HuH-7 (cell line): ENCODE results near the gene RECQL5.
"Not testable (repeated sequence)": the region's sequence is repeated elsewhere in the genome, so short reads cannot be mapped to it uniquely, and the experiment has no call there.

Experiments
- DNase-seq: peaks from one replicate; pipeline ENCODE4 v3.0.0; 2011; ENCODE audit warnings: low spot score

RECQL5 gene

DNA sequence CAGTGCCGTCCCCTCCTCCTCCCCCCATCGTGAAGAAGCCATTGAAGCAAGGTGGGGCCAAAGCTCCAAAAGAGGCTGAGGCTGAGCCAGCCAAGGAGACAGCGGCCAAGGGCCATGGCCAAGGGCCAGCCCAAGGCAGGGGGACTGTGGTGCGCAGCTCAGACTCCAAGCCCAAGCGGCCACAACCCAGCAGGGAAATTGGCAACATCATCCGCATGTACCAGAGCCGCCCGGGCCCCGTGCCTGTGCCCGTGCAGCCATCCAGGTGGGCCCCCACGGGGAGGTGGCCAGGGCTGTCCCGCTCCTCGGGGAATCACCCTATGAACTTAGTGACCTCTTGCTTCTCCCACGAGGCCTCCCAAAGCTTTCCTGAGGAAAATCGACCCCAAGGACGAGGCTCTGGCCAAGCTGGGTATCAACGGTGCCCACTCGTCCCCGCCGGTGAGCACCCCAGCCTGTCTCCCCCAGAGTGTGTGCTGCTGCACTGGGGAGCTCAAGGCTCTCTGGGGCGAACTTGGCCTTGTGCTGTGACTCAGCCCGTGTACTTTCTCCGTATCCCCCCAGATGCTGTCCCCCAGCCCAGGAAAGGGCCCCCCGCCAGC is 50.3 kb downstream of the RECQL5 start:
- DNase-seq, result no peak

DNA sequence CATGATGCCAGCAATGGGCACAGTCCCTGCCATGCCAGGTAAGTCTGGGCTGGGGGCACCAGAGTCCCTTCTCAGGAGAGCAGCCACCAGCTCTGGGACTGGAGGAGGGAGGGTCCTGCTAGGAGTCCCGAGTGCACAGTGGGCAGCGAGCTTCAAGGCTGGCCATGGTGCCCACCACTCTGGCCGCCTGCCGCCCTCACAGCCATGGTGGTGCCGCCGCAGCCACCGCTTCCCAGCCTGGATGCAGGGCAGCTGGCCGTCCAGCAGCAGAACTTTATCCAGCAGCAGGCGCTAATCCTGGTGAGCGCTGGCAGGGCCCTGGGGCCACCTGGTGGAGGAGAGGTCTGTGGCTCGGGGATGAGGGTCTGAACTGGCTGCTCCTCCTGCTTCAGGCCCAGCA is 51.7 kb downstream of the RECQL5 start:
- peak; percentile 61 for DNase-seq

DNA sequence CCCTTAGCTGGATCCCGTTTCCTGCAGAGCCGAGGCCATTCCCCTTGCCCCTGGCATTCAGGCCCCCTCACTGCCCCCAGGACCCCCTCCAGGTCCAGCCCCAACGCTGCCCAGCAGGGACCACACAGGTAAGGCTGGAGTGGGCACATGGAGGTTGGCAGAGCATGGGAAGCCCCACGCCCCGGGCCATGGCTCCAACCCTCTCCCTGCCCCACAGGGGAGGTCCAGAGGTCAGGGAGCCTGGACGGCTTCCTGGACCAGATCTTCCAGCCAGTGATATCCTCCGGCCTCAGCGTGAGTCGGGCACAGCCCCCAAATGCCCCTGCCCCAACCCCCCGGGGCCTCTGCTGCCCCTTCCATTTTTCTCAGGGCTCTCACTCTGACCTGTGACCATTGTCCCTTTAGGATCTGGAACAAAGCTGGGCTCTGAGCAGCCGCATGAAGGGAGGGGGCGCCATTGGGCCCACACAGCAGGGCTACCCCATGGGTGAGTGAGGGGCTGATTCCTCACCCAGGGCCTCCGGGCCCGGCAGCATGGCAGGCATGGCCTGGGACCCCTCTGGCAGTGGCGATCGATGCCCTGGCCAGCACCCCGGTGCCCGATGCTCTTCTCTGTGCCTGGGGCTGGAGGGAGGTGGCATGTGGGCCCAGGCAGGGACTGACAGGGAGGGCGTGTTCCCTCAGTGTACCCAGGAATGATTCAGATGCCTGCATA is 52.2 kb downstream of the RECQL5 start:
- no peak for DNase-seq

DNA sequence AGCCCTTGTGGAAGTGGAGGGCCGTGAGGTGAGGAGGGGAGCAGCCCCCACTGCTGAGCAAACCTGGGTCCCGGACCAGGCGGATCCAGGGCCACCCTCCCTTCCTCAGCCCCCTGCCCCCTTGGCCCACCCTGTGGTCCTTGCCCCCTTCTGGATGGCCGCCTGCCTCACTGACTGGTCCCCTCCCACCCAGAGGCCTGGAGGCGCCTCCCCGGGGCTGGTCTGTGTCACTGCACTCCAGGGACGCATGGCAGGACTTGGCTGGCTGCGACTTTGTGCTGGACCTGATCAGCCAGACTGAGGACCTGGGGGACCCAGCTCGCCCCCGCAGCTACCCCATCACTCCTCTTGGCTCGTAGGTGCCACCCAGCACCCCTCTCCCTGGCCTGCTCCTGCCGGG is 52.9 kb downstream of the RECQL5 start:
- DNase-seq, result peak; percentile 97

DNA sequence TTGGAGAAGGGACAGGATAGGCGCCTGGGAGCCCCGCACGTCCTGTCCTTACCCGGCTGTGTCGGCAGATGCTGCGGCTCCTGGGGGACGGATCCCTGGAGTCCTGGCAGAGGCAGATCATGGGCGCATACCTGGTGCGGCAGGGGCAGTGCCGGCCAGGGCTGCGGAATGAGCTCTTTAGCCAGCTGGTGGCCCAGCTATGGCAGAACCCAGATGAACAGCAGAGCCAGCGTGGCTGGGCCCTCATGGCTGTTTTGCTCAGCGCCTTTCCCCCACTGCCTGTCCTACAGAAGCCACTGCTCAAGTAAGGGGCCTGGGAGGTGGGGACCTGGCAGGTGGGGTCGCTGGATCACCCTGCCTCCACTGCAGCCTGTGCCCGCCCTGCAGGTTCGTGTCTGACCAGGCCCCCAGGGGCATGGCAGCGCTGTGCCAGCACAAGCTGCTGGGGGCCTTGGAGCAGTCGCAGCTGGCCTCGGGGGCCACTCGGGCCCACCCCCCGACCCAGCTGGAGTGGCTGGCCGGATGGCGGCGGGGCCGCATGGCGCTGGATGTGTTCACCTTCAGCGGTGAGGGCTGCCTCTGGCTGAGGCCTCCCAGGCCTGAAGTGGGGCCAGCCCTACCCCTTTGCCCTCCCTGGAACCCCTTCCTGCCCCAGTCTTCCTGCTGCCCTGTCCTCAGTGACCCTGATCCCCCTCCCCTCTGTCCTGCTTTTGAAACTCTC is 53.9 kb downstream of the RECQL5 start:
- no peak for DNase-seq

DNA sequence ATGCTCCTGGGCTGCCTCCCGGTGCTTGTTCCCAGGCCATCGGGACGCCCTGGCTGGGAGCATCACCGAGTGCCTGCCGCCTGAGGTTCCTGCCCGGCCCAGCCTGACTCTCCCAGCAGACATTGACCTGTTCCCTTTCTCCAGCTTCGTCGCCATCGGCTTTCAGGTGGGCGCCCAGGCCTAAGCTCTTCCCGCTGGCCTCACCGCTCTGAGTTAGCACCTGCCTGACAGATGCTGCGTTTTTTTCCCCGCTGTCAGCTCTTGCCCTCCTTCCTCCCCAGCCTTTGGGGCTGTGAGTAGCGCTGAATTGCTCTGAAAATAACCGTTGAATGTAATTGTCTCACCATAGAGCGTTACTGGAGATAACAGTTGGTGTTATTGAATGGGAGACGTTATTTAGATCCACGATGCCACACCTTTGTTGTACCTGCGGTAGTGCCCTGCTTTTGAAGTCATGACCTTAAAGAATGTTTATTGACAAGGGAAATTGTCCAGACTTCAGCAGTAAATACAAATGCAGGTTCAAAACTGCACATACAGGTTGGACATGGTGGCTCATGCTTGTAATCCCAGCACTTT is 55.0 kb downstream of the RECQL5 start:
- no peak for DNase-seq

DNA sequence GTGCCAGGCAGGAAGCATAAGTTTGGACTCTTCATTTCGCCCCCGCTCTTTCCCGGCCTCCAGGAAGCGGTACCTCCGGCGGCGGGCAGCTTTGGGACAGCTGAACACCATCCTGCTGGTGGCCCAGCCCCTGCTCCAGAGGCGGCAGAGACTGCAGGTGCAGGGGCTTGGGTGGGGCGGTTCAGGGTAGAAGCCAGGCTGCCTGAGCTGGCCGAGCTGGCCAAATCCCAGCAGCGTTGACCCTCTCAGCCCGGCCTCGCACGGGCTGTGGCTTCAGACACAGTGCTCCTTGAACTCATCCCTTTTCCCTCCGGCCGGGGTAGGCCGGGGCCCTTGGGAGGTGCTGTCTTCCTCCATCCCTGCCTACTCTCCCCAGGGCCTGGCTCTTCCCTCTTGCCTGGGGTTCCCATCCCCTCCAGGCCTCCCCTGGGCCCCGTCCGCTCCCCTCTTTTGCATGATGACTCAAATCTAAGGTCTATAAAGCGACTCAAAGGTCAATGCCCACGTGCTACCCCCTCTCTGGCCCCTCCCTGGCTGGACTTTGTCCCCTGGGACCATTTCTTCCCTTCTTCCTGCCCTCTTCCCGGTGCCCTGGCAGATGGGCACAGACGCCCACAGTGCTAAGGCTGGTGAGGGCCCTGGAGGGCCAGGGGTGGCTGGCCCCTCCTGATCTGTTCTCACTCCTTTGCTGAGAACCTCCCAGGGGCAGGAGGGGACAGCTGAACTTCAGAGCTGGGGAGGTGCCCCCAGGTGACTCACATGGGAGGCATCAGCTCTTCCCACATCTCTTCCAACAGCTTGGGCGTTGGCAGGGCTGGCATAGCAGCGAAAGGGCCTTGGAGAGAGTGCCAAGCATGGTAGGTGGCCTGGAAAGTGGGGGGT is 56.6 kb downstream of the RECQL5 start:
- DNase-seq, result peak; percentile 63

DNA sequence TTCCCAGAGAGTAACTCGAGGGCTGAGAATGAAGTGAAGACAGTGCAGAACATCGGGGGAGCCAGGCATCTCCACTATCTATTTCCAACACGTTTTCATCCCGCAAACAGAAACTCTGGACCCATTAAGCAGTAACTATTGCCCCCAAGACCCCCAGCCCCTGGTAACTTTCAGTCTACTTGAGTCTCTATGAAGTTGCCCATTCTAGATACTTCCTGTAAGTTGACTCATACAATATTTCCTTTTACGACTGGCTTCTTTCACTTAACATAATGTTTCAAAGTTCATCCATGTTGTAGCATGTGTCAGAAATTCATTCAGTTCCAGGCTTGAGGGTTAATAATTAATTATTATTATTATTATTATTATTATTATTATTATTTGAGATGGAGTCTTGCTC is 59.9 kb downstream of the RECQL5 start:
- DNase-seq, result no peak

DNA sequence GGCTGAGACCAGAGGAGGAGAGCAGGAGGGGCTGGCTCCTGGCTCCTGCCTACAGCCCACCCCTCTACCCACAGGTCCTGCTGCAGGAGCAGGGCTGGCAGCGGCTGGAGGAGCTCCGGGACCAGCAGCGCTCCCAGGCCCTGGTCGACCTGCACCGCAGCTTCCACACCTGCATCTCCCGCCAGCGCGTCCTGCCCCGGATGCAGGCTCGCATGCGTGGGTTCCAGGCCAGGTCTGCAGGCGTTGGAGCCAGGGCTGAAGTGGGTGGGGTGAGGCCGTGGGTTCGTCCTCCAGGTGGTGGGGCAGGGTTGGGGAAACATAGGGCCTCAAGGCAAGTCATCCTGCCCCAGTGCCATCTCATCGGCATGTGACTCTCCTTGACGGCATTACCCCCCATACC is 61.2 kb downstream of the RECQL5 start:
- DNase-seq, result no peak

DNA sequence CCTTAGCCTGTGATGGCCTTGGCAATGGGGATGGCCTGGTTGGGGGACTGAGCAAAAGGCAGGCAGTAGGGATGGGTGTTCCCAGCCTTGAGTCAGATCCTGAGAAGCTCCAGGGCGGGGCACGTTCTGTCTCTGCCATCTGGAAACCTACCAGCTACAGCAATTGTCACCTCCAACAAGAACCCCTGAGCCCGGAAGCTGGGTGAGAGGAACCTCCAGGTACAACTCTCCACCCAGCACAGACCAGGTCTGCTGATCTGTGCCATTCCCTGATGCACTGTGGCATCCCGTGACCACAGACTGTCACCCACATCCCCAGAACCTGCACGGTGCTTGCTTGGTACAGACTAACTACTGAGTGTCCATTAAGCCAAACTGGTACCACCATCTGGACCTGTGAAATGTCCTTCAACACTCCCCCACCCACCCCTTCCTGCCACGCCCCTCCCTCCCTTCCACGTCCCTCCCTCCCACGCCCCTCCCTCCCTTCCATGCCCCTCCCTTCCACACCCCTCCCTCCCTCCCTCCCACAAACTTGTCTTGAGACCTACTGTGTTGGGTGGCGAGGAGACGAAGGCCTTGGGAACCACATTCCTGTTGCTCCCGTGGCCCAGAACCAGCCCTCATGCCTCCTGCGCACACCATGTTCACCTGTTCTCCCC is 62.8 kb downstream of the RECQL5 start:
- no peak for DNase-seq

DNA sequence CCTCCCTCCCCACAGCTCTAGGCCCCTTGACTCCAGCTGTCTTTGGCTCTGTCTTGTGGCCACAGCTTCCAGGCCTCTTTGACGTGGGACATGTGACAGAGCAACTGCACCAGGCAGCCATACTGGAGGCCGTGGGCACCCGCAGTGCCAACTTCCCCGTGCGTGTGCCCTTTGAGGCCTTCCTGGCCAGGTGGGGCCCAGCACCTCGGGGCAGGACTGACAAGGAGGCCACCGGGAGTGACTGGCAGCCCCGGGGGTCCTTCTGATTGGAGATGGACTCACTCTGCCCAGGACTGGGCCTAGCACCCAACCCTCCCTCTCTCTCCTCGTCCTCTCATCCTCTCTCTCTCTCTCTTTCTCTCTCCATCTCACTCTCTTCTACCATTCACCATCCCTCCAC is 63.8 kb downstream of the RECQL5 start:
- DNase-seq, result no peak

DNA sequence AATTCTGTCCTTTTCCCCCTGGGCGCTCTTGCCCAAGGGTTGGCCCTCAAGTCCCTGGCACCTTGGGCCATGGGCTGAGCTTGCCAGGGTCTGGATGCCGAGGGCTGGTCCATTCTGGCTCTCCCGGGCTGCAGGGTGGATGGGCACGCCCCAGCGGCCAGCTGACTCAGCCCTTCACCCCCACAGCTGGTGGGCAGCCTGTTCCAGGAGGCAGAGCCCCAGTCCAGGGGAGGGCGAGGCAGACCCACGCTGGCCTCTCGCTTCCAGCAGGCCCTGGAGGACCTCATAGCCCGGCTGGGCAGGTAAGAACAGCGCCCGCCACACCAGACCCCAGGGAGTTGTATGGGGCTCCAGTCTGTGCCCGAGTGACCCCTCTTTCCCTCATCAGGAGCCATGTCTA is 64.3 kb downstream of the RECQL5 start:
- no peak for DNase-seq

DNA sequence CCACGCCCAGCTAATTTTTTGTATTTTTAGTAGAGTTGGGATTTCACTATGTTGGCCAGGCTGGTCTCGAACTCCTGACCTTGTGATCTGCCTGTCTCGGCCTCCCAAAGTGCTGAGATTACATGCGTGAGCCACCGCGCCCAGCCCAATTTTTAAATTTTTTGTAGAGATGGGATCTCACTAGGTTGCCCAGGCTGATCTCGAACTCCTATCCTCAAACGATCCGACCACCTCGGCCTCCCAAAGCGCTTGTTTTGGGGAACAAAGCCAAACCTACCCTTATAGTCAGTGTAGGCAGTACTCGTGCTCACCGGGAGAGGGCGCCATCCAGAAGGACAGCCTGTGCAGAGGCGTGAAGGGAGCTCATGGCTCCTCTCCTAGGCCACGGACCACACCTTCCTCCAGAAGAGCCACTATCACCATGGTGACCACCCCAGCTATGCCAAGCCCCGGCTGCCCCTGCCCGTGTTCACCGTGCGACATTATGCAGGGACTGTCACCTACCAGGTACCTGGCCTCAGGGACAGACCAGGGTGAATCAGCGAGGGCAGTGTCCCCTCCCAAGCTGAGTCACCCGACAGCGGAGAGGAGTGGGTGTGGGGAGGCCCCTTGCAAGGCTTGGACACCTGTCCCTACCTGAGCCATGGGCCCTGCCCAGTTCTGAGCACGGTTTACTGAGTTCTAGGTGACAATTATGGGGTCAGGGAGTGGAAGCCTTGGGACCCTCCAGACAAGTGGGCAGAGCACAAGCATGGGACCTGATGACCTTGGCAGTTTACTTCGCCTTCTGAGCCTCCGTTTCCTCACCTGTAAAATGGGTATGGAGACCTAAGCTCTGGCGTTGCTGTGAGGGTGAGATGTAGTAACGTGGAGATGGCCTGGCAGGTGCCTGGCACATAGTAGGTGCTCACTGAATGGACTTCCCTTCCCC is 65.6 kb downstream of the RECQL5 start:
- DNase-seq, result peak; percentile 90

DNA sequence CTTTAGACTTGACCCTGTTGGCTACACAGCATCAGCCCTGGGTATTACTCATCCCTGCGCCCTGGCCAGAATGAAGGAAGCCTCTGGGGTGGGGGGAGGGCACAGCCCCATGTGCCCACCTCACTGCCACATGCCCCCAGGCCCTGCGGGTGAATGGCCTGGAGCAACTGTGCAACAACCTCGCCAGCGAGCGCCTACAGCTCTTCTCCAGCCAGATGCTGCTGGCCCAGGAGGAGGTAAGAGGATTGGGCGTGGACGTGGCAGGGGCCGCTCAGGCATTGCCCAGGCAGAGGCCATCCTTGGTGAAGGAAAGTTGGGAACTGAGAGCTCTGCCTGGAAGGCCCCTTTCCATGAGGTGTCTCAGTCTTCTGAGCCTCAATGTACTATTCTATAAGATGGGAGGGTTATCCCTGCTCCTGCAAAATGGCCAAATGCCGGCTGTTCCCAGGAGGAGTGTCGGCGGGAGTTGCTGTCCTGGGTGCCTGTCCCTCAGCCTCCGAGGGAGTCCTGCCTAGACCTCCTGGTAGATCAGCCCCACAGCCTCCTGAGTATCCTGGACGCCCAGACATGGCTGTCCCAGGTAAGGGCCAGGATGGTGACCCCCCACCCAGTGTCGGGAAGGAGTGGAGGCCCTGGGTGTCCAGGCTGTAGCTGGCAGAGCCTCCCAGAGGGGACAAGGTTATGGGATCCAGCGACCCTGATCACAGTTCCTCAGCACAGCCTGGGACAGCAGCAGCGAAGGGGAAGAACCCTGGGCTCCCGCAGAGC is 70.5 kb downstream of the RECQL5 start:
- no peak for DNase-seq

DNA sequence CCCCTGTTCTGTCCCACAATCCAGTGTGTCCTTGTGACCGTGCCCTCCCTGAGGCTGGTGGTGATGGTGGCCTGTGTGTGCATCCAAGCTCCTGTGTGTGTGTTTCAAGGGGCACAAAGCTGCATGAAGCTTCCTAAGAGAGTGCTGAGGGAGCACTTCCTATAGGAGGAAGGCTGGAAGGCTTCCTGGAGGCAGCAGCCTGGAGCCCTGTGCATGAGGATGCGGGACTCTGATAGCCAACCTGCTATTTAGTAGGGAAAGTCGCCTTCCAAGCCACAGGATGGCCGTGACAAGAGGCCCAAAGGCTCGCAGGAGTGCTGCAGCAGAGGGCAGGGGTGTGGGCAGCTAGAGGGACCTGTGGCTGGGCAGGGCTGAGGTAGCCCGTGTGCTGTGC is 71.0 kb downstream of the RECQL5 start:
- DNase-seq, result no peak

DNA sequence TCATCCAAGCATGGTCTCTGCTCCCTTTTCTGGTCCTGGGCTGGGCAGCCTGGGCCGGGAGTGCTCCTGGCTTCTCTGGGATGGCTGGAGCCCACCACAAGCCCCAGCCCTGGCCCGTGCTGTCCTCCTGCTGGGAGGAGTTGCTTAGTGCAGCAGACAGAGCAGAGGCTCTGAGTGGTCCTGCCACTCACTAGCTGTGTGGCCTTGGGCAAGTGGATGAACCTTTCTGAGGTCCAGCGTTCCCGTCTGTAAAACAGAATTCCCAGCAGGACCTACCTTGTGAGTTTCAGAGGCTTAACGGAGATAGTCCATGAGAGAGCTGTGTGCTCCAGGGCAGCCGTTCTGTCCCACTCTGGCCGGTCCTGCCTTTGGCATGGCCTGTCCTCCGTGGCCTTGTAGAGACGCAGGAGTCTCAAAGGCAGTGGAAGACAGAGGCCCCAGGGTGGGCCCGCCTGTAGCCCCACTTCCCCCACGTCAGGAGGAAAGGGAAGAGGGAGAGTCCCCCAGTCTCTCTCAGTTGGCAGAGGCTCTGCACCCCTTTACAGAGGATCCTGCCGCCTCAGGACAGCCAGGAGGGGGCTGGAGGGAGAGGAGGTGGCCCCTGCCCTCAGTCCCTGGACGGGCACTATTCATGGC is 71.6 kb downstream of the RECQL5 start:
- DNase-seq, result no peak

DNA sequence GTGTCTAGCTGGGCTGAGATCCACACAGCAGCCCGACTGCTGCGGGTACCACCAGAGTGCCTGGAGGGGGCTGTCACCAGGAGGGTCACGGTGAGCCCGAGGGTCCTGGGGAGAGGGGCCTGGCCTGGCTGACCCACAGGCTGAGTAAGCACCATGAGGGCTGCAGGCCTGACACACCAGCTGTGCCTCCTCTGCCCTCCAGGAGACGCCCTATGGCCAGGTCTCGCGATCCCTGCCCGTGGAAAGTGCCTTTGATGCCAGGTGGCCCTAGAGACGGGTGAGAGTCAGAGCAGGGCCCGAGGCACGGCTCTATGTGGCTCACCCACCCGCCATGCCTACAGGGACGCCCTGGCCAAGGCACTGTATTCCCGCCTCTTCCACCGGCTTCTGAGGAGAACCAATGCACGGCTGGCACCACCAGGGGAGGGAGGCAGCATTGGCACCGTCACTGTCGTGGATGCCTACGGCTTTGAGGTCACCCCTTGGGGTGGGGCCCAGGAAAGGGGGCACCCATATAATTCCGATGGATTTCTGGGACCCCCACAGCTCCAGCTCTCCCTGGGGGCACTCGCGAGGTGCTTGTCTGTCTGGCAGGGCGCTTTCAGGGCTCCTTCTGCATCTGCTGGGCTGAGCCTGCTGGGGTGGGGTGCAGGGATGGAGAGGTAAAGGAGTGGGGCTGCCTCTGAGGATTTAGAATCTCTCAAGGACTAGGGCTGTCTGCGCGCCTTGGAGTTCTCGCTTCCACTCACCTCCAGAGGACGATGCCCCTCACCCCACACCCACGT is 72.3 kb downstream of the RECQL5 start:
- no peak for DNase-seq

DNA sequence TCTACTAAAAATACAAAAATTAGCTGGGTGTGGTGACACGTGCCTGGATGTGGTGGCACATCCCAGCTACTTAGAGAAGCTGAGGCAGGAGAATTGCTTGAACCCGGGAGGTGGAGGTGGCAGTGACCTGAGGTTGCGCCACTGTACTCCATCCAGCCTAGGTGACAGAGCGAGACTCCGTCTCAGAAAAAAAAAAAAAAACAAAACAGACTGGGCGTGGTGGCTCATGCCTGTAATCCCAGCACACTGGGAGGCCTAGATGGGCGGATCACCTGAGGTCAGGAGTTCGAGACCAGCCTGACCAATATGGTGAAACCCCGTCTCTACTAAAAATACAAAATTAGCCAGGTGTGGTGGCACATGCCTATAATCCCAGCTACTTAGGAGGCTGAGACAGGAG is 73.5 kb downstream of the RECQL5 start:
- DNase-seq, result not testable (repeated sequence)
